Activated naive CD4-positive, alpha-beta T cell treated with anti-CD3 and anti-CD28 coated beads, Interleukin-2, amount 50 U/mL, for 24 hours (primary cell): ENCODE data around the gene EFCAB13.
"Not testable (repeated sequence)": the region's sequence is repeated elsewhere in the genome, so short reads cannot be mapped to it uniquely, and the experiment has no call there.

Experiments used
- H3K27ac Mint-ChIP-seq: one replicate; pipeline ENCODE4 v1.8.0; 2021; ENCODE audit warnings: mild to moderate bottlenecking, mixed read lengths
- H3K27me3 Mint-ChIP-seq: one replicate; pipeline ENCODE4 v1.8.0; 2021; ENCODE audit warnings: mixed read lengths
- H3K36me3 Mint-ChIP-seq: one replicate; pipeline ENCODE4 v1.8.0; 2021; ENCODE audit warnings: mixed read lengths
- H3K4me1 Mint-ChIP-seq: one replicate; pipeline ENCODE4 v1.8.0; 2021; ENCODE audit warnings: mixed read lengths
- H3K4me3 Mint-ChIP-seq: one replicate; pipeline ENCODE4 v1.8.0; 2021; ENCODE audit warnings: mild to moderate bottlenecking, mixed read lengths
- H3K9me3 Mint-ChIP-seq: one replicate; pipeline ENCODE4 v1.8.0; 2021; ENCODE audit warnings: mixed read lengths

EFCAB13 gene

GRCh38 chr17:47352848-47353247 lies 29.1 kb downstream of the EFCAB13 start:
- Mint-ChIP-seq H3K27me3 (no peaks in the 10 kb centered on the region), H3K36me3 (peaks cover 21% of the 10 kb centered on the region), H3K4me3 (no peak overlapping the region), H3K4me1 (no peaks in the 10 kb centered on the region), H3K27ac (no peak overlapping the region), H3K9me3 (no peaks in the 10 kb centered on the region)

- Mint-ChIP-seq H3K27ac (no peak overlapping the region), H3K4me1 (no peaks in the 10 kb centered on the region), H3K9me3 (no peaks in the 10 kb centered on the region), H3K36me3 (peaks cover 20% of the 10 kb centered on the region), H3K27me3 (no peaks in the 10 kb centered on the region), H3K4me3 (no peak overlapping the region)
Observed at GRCh38 chr17:47358652-47359051, 34.9 kb downstream of the EFCAB13 start.

GRCh38 chr17:47363171-47363570 lies 39.4 kb downstream of the EFCAB13 start:
- Mint-ChIP-seq H3K36me3 (peaks cover 2% of the 10 kb centered on the region), H3K4me3 (no peak overlapping the region), H3K4me1 (no peaks in the 10 kb centered on the region), H3K27me3 (no peaks in the 10 kb centered on the region), H3K9me3 (no peaks in the 10 kb centered on the region), H3K27ac (no peak overlapping the region)

- Mint-ChIP-seq H3K27ac (no peak overlapping the region), H3K27me3 (peaks cover 2% of the 10 kb centered on the region), H3K36me3 (peaks cover 6% of the 10 kb centered on the region), H3K9me3 (peaks cover 4% of the 10 kb centered on the region), H3K4me1 (no peaks in the 10 kb centered on the region), H3K4me3 (no peak overlapping the region)
Observed at GRCh38 chr17:47367257-47367656, 43.5 kb downstream of the EFCAB13 start.

- no peaks in the 10 kb centered on the region for H3K4me1 Mint-ChIP-seq
- peaks cover 14% of the 10 kb centered on the region for H3K9me3 Mint-ChIP-seq
- H3K4me3 Mint-ChIP-seq: no peak overlapping the region
- no peak overlapping the region for H3K27ac Mint-ChIP-seq
- peaks cover 15% of the 10 kb centered on the region for H3K36me3 Mint-ChIP-seq
- H3K27me3 Mint-ChIP-seq: peaks cover 2% of the 10 kb centered on the region
Observed at GRCh38 chr17:47368262-47368661, 44.5 kb downstream of the EFCAB13 start.

- H3K27me3 Mint-ChIP-seq, H3K4me1 Mint-ChIP-seq, H3K4me3 Mint-ChIP-seq, H3K27ac Mint-ChIP-seq: not testable (repeated sequence)
- Mint-ChIP-seq H3K9me3 (peaks cover 16% of the 10 kb centered on the region), H3K36me3 (peaks cover 25% of the 10 kb centered on the region)
Observed at GRCh38 chr17:47370899-47371298, 47.1 kb downstream of the EFCAB13 start.

GRCh38 chr17:47373002-47373401 lies 49.2 kb downstream of the EFCAB13 start:
- Mint-ChIP-seq H3K4me1 (no peaks in the 10 kb centered on the region), H3K4me3 (no peak overlapping the region), H3K27ac (no peak overlapping the region), H3K36me3 (peaks cover 25% of the 10 kb centered on the region), H3K27me3 (peaks cover 2% of the 10 kb centered on the region), H3K9me3 (peaks cover 16% of the 10 kb centered on the region)

- no peak overlapping the region for H3K27ac Mint-ChIP-seq
- peaks cover 32% of the 10 kb centered on the region for H3K36me3 Mint-ChIP-seq
- peaks cover 2% of the 10 kb centered on the region for H3K27me3 Mint-ChIP-seq
- H3K4me1 Mint-ChIP-seq: no peaks in the 10 kb centered on the region
- H3K4me3 Mint-ChIP-seq: no peak overlapping the region
- peaks cover 16% of the 10 kb centered on the region for H3K9me3 Mint-ChIP-seq
Observed at GRCh38 chr17:47376247-47376646, 52.5 kb downstream of the EFCAB13 start.

- no peaks in the 10 kb centered on the region for H3K4me1 Mint-ChIP-seq
- H3K9me3 Mint-ChIP-seq: peaks cover under 1% of the 10 kb centered on the region
- H3K27me3 Mint-ChIP-seq: no peaks in the 10 kb centered on the region
- H3K36me3 Mint-ChIP-seq: peaks cover 21% of the 10 kb centered on the region
- no peak overlapping the region for H3K4me3 Mint-ChIP-seq
- H3K27ac Mint-ChIP-seq: no peak overlapping the region
Observed at GRCh38 chr17:47388825-47389224, 65.1 kb downstream of the EFCAB13 start.

GRCh38 chr17:47397532-47398128 lies 73.9 kb downstream of the EFCAB13 start:
- H3K27ac Mint-ChIP-seq, H3K4me1 Mint-ChIP-seq, H3K36me3 Mint-ChIP-seq, H3K27me3 Mint-ChIP-seq, H3K4me3 Mint-ChIP-seq, H3K9me3 Mint-ChIP-seq: not testable (repeated sequence)

- H3K9me3 Mint-ChIP-seq: no peaks in the 10 kb centered on the region
Observed at GRCh38 chr17:47400333-47400732, 76.6 kb downstream of the EFCAB13 start.

GRCh38 chr17:47401100-47401499 lies 77.3 kb downstream of the EFCAB13 start:
- H3K27me3 Mint-ChIP-seq: no peaks in the 10 kb centered on the region
- H3K27ac Mint-ChIP-seq: no peak overlapping the region
- H3K4me3 Mint-ChIP-seq: no peak overlapping the region
- no peaks in the 10 kb centered on the region for H3K4me1 Mint-ChIP-seq
- H3K9me3 Mint-ChIP-seq: no peaks in the 10 kb centered on the region
- peaks cover 2% of the 10 kb centered on the region for H3K36me3 Mint-ChIP-seq

More at GRCh38 chr17:47400333-47400732, 76.6 kb downstream of the EFCAB13 start:
- Mint-ChIP-seq H3K4me3 (no peak overlapping the region), H3K27ac (no peak overlapping the region), H3K4me1 (no peaks in the 10 kb centered on the region), H3K36me3 (peaks cover 3% of the 10 kb centered on the region), H3K27me3 (no peaks in the 10 kb centered on the region)

GRCh38 chr17:47404006-47404405 lies 80.3 kb downstream of the EFCAB13 start:
- H3K4me3 Mint-ChIP-seq: no peak overlapping the region
- no peaks in the 10 kb centered on the region for H3K27me3 Mint-ChIP-seq
- H3K27ac Mint-ChIP-seq: no peak overlapping the region
- H3K9me3 Mint-ChIP-seq: no peaks in the 10 kb centered on the region
- peaks cover 6% of the 10 kb centered on the region for H3K36me3 Mint-ChIP-seq
- H3K4me1 Mint-ChIP-seq: no peaks in the 10 kb centered on the region

- H3K36me3 Mint-ChIP-seq: peaks cover 12% of the 10 kb centered on the region
- no peaks in the 10 kb centered on the region for H3K27me3 Mint-ChIP-seq
- no peaks in the 10 kb centered on the region for H3K9me3 Mint-ChIP-seq
- no peak overlapping the region for H3K4me3 Mint-ChIP-seq
- no peak overlapping the region for H3K27ac Mint-ChIP-seq
- H3K4me1 Mint-ChIP-seq: no peaks in the 10 kb centered on the region
Observed at GRCh38 chr17:47404875-47405274, 81.1 kb downstream of the EFCAB13 start.

GRCh38 chr17:47413872-47414271 lies 90.1 kb downstream of the EFCAB13 start:
- H3K4me3 Mint-ChIP-seq: no peak overlapping the region
- H3K9me3 Mint-ChIP-seq: no peaks in the 10 kb centered on the region
- peaks cover 15% of the 10 kb centered on the region for H3K36me3 Mint-ChIP-seq
- no peaks in the 10 kb centered on the region for H3K4me1 Mint-ChIP-seq
- no peak overlapping the region for H3K27ac Mint-ChIP-seq
- no peaks in the 10 kb centered on the region for H3K27me3 Mint-ChIP-seq

- H3K4me1 Mint-ChIP-seq: no peaks in the 10 kb centered on the region
Observed at GRCh38 chr17:47414612-47415011, 90.9 kb downstream of the EFCAB13 start.

More at GRCh38 chr17:47414612-47415011, 90.9 kb downstream of the EFCAB13 start:
- no peak overlapping the region for H3K27ac Mint-ChIP-seq
- peaks cover 12% of the 10 kb centered on the region for H3K36me3 Mint-ChIP-seq
- H3K9me3 Mint-ChIP-seq: no peaks in the 10 kb centered on the region
- H3K27me3 Mint-ChIP-seq: no peaks in the 10 kb centered on the region
- no peak overlapping the region for H3K4me3 Mint-ChIP-seq
